Upper lobe of right lung (tissue), 1 donor: ENCODE results near the gene POLN. TPM values are rescaled to one million over a fixed set of nuclear protein-coding genes. Genes with fewer than 3 reads are reported as not detected.
A peak's percentile ranks its signal among the peaks of the same experiment; 100 is the strongest.
"Not testable (repeated sequence)": the region's sequence is repeated elsewhere in the genome, so short reads cannot be mapped to it uniquely, and the experiment has no call there.

ENCODE experiments used
- ATAC-seq: fragments of 200-7000 bp; cut with Tn5 transposase; one replicate; pipeline ENCODE4 v1.9.1; 2020; ENCODE audit warnings: mild to moderate bottlenecking, moderate library complexity
- DNase-seq: peaks from one replicate; pipeline ENCODE4 v3.0.0-alpha.2; 2020
- H3K27ac ChIP-seq: fragments of 200-600 bp; one replicate; pipeline ENCODE4 v1.8.0; 2022
- H3K27me3 ChIP-seq: fragments of 200-600 bp; one replicate; pipeline ENCODE4 v1.8.0; 2022; ENCODE audit warnings: mild to moderate bottlenecking
- H3K36me3 ChIP-seq: fragments of 200-600 bp; one replicate; pipeline ENCODE4 v1.8.0; 2022
- H3K4me1 ChIP-seq: fragments of 200-600 bp; one replicate; pipeline ENCODE4 v1.8.0; 2022
- H3K4me3 ChIP-seq: fragments of 200-600 bp; one replicate; pipeline ENCODE4 v1.8.0; 2022; ENCODE audit warnings: mild to moderate bottlenecking
- H3K9me3 ChIP-seq: fragments of 200-600 bp; one replicate; pipeline ENCODE4 v1.8.0; 2022
- intact Hi-C: fragments of 100-400 bp; cut with DNase I; formaldehyde crosslinking; loops from one replicate; pipeline ENCODE4 v1.11.0; 2022
- total RNA-seq: library from RNA; stranded (reverse); fragmentation: NEBNext Ultra II Directional; extraction: Animal tissue kit (Norgen Biotek cat#: 25700); gene quantifications from one replicate; pipeline ENCODE4 v1.2.1, GENCODE V29; 2021
- TF ChIP-seq, protein P1 (sequence below): fragments of 200-600 bp; IDR thresholded peaks from one replicate; pipeline ENCODE4 v1.8.0; 2022; ENCODE audit warnings: antibody characterized with exemption
- donor health status: DM: no; HTN: yes; CAD: no; lungs with severe emphysema.

The POLN gene
- total RNA-seq, 1 donor from 2014 or later = 2.7 TPM

DNA sequence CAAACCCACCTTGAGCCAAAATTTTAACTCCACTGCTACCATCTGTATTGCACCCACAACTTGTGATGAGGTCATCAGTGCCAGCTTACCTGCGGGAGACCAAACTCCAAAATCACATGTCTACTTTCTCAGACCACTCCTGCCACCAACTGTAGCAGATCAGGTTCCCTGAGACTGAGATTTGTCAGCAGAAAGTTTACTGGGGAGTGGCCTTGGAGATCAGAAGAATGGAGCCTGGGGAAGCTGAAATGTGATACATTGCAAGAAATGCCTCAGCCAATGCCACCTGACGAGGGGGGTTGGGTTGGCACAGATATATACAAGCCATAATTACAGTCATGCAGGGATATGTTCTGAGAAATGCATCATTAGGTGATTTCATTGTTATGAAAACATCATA lies 19.1 kb downstream of the POLN start:
- TF ChIP-seq, protein P1, sequence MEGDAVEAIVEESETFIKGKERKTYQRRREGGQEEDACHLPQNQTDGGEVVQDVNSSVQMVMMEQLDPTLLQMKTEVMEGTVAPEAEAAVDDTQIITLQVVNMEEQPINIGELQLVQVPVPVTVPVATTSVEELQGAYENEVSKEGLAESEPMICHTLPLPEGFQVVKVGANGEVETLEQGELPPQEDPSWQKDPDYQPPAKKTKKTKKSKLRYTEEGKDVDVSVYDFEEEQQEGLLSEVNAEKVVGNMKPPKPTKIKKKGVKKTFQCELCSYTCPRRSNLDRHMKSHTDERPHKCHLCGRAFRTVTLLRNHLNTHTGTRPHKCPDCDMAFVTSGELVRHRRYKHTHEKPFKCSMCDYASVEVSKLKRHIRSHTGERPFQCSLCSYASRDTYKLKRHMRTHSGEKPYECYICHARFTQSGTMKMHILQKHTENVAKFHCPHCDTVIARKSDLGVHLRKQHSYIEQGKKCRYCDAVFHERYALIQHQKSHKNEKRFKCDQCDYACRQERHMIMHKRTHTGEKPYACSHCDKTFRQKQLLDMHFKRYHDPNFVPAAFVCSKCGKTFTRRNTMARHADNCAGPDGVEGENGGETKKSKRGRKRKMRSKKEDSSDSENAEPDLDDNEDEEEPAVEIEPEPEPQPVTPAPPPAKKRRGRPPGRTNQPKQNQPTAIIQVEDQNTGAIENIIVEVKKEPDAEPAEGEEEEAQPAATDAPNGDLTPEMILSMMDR = no peak
- Histone ChIP-seq H3K4me1 (peaks cover 5% of the 10 kb centered on the region), H3K27me3 (no peaks in the 10 kb centered on the region), H3K36me3 (peaks cover 7% of the 10 kb centered on the region), H3K4me3 (no peak overlapping the region), H3K9me3 (no peaks in the 10 kb centered on the region), H3K27ac (no peak overlapping the region)
- intact Hi-C loops = no loop called here
- DNase-seq (no peak), ATAC-seq (no peak)

DNA sequence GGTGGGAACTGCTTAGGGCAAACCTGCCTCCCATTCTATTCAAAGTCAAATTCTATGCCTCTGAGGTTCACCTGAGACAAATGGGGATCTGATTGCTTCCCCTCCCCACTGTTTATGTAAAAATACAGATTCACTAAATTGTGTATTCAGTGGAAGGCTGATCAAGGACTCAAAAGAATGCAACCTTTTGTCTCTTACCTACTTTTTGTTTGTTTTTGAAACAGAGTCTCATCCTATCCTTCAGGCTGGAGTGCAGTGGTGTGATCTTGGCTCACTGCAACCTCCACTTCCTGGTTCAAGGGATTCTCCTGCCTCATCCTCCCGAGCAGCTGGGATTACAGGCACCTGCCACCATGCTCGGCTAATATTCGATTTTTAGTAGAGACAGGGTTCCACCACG lies 20.5 kb downstream of the POLN start:
- H3K27me3 ChIP-seq, DNase-seq, H3K27ac ChIP-seq, H3K36me3 ChIP-seq, H3K4me3 ChIP-seq, intact Hi-C loops, H3K4me1 ChIP-seq, H3K9me3 ChIP-seq, ATAC-seq: not testable (repeated sequence)

DNA sequence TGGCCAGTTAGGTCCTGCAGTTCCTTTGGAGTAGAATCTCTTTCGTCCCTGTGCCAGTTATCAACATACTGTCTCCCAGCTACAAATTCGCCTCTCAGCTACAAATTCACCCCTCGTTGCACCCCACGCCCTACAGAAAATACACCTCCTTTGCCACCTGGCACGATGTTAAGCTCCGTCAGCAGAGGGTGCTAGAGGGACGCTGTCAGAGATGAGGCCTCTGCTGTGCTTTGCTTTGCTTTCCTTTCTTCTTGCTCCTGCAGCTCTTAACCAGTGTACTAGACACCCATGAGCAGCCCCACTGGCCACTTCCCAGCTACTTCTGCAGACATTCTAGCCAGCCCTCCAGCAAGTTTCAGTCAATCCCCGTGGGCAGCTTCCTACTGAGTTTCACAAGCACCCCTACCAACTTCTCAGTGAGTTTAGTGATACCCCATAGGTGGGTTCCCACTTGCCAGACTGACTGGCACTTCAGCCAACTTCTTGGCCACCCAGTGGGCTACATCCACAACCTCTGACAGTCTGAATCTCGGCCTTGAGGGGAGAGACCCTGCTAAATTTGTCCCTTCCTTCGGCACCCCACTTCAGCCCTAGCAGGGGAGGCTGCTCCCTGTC lies 21.8 kb downstream of the POLN start:
- no peak overlapping the region for H3K27ac ChIP-seq
- TF ChIP-seq, protein P1 = peak; percentile 84
- no peaks in the 10 kb centered on the region for H3K27me3 ChIP-seq
- ATAC-seq (peak; percentile 95), DNase-seq (peak; percentile 78)
- peaks cover 5% of the 10 kb centered on the region for H3K4me1 ChIP-seq
- no peak overlapping the region for H3K4me3 ChIP-seq
- H3K36me3 ChIP-seq = no peaks in the 10 kb centered on the region
- H3K9me3 ChIP-seq = no peaks in the 10 kb centered on the region
- intact Hi-C loops = no loop called here

DNA sequence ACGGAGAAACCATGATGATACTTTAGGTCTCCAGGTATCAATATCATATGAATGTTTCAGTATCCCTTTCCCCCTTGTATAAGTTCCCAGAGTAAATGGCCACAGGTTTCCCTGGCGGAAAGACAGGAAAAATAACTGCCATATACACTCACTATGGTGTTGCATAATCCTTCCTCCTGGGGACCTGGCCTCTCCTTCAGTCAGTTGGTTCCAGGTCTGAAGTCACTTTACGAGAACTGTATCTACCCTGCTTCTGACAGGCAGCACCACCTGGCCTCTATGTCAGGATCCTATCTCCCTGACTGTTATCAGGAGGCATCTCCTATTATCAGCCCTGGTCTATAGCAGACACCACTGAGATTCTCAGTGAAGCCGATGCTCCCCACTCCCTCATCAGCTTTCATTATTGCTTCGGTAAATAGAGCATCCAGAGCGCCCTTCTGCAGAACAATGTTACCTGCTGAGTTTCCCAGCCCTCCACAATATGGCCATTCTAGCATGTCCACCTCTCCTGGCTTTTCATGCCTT lies 22.6 kb downstream of the POLN start:
- H3K36me3 ChIP-seq = no peaks in the 10 kb centered on the region
- ATAC-seq (no peak), DNase-seq (no peak)
- TF ChIP-seq, protein P1 = no peak
- H3K27me3 ChIP-seq = no peaks in the 10 kb centered on the region
- intact Hi-C loops = no loop called here
- no peak overlapping the region for H3K27ac ChIP-seq
- no peak overlapping the region for H3K4me3 ChIP-seq
- peaks cover 5% of the 10 kb centered on the region for H3K4me1 ChIP-seq
- no peaks in the 10 kb centered on the region for H3K9me3 ChIP-seq

DNA sequence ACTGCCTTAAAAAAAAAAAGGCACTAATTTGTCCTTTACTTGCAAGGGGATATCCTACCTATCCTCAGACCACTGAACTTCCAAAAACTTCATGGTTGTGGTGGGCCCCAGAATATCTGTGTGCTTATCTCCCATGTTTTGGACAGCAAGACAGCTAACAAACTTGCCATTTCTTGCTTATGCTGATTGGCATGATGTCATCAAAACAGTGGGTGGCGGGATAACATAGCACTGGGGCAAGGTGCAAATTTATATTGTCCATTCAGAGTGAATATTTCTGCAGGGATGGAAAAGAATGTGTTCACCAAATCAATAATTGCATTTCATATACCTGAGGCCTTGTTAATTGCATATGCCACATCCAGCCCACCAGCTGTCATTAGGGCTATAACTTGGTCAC lies 23.5 kb downstream of the POLN start:
- Histone ChIP-seq H3K4me1 (peaks cover 5% of the 10 kb centered on the region), H3K27ac (no peak overlapping the region), H3K27me3 (no peaks in the 10 kb centered on the region), H3K4me3 (no peak overlapping the region), H3K9me3 (no peaks in the 10 kb centered on the region), H3K36me3 (no peaks in the 10 kb centered on the region)
- no peak for DNase-seq
- intact Hi-C loops = no loop called here
- no peak for ATAC-seq
- TF ChIP-seq, protein P1 = no peak

DNA sequence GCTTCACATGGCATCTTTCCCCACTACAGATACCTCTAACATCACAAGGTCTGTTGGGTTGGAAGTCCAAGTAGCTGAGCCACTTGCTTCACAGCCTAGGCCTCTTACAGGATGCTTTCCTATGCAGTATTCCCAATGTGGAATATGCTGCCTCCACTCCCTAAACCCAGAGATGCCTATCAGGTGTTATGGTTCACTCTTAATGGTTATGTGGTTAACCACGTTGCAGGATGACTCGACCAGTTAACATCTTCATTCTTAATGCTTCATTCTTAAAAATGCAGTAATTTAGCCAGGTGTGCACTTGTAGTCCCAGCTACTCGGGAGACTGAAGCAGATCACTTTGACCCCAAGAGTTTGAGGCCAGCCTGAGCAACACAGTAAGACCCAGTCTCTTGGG lies 24.2 kb downstream of the POLN start:
- no peak for ATAC-seq
- intact Hi-C loops = no loop called here
- TF ChIP-seq, protein P1 = no peak
- H3K27me3 ChIP-seq = no peaks in the 10 kb centered on the region
- H3K36me3 ChIP-seq = no peaks in the 10 kb centered on the region
- H3K4me1 ChIP-seq = peaks cover 5% of the 10 kb centered on the region
- no peaks in the 10 kb centered on the region for H3K9me3 ChIP-seq
- no peak overlapping the region for H3K4me3 ChIP-seq
- no peak for DNase-seq
- no peak overlapping the region for H3K27ac ChIP-seq
